ENCODE data around the gene C10orf120.

DNA sequence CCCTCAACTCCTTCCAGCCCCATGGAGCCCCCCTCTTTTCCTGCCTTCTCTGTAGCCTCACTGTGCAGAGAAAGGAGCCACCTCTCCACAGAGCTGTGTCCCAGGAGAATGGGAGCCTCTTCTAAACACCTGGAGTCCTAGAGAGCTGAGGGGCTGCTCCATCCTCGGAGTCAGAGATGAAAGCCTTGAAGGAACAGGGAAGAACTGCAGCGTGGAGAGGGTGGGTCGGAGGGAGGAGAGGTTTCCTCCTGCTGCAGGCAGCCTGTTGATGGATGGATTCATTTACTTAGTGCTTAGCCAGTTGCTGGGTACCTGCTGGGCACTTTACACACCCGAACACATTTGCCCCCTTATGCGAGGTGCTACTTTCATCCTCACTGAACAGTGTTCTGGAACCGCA, 39.0 kb downstream of the C10orf120 start:
- no peak for TF ChIP-seq POLR2A (IDR thresholded peaks at IDR 0.05)
- TF ChIP-seq, protein P1, sequence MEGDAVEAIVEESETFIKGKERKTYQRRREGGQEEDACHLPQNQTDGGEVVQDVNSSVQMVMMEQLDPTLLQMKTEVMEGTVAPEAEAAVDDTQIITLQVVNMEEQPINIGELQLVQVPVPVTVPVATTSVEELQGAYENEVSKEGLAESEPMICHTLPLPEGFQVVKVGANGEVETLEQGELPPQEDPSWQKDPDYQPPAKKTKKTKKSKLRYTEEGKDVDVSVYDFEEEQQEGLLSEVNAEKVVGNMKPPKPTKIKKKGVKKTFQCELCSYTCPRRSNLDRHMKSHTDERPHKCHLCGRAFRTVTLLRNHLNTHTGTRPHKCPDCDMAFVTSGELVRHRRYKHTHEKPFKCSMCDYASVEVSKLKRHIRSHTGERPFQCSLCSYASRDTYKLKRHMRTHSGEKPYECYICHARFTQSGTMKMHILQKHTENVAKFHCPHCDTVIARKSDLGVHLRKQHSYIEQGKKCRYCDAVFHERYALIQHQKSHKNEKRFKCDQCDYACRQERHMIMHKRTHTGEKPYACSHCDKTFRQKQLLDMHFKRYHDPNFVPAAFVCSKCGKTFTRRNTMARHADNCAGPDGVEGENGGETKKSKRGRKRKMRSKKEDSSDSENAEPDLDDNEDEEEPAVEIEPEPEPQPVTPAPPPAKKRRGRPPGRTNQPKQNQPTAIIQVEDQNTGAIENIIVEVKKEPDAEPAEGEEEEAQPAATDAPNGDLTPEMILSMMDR (IDR thresholded peaks at IDR 0.05): no peak

Measured in uterus (tissue), 2 donors.